Activated CD4-positive, alpha-beta memory T cell treated with anti-CD3 and anti-CD28 coated beads, Interleukin-2, amount 10 ng/mL, durations not matched to agents 7 days and 5 days (primary cell): Measurements from ENCODE around the gene PANK4. TPM values are rescaled to one million over a fixed set of nuclear protein-coding genes. Genes with fewer than 3 reads are reported as not detected.
"Not testable (repeated sequence)": the region's sequence is repeated elsewhere in the genome, so short reads cannot be mapped to it uniquely, and the experiment has no call there.

Experiments
- CTCF ChIA-PET: fragments of 350-600 bp; sonication (Branson Sonifier 250); formaldehyde crosslinking; loops from one replicate; lab custom pipeline; 2021; ENCODE audit warnings: antibody characterized with exemption, inconsistent platforms; lab: Charles Lee
- POLR2A ChIA-PET: fragments of 350-600 bp; sonication (Branson Sonifier 250); formaldehyde crosslinking; loops from one replicate; lab custom pipeline; 2021; ENCODE audit warnings: antibody characterized with exemption; lab: Charles Lee
- DNase-seq: peaks from one replicate; pipeline ENCODE4 v3.0.0-alpha.2; 2020
- H3K27ac Mint-ChIP-seq: one replicate; pipeline ENCODE4 v1.8.0; 2021; ENCODE audit warnings: mild to moderate bottlenecking, mixed read lengths
- H3K27me3 Mint-ChIP-seq: one replicate; pipeline ENCODE4 v1.8.0; 2021; ENCODE audit warnings: mixed read lengths
- H3K36me3 Mint-ChIP-seq: one replicate; pipeline ENCODE4 v1.8.0; 2021; ENCODE audit warnings: low read depth, mixed read lengths
- H3K4me1 Mint-ChIP-seq: one replicate; pipeline ENCODE4 v1.8.0; 2021; ENCODE audit warnings: mixed read lengths
- H3K4me3 Mint-ChIP-seq: one replicate; pipeline ENCODE4 v1.8.0; 2021; ENCODE audit warnings: mild to moderate bottlenecking, mixed read lengths
- H3K9me3 Mint-ChIP-seq: one replicate; pipeline ENCODE4 v1.8.0; 2021; ENCODE audit warnings: mixed read lengths
- total RNA-seq, 2 experiments: library from RNA; stranded (reverse); gene quantifications; one replicate each; pipeline ENCODE4 v1.2.3, GENCODE V29; 2021

Gene PANK4
- total RNA-seq, 2 experiments from 2014 or later, result 71.7 to 72.6 TPM

DNA sequence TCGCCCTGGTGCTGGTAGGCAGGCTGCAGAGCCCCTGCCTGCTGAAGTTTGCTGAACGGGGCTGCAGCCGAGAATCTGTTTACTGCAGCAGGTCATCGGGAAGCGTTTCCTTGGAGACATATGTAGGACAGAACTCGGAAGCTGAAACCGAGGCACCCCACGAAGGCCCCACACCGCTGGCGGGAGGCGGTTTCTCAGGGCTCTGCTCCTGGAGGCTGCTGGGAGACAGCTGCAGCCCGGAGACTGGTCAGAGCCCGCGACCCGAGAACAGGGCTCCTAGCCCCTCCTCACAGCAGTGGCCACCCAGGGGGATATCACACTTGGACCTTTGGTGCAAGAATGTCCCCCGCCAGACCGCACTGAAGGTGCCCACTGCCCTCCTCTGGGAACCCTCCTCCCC lies 63.0 kb downstream of the PANK4 start:
- DNase-seq, result no peak
- no peaks in the 10 kb centered on the region for H3K27me3 Mint-ChIP-seq
- CTCF ChIA-PET, result no interaction called here
- H3K36me3 Mint-ChIP-seq, result no peaks in the 10 kb centered on the region
- no peak overlapping the region for H3K27ac Mint-ChIP-seq
- no peaks in the 10 kb centered on the region for H3K4me1 Mint-ChIP-seq
- no peak overlapping the region for H3K4me3 Mint-ChIP-seq
- no peaks in the 10 kb centered on the region for H3K9me3 Mint-ChIP-seq
- POLR2A ChIA-PET, result no interaction called here

DNA sequence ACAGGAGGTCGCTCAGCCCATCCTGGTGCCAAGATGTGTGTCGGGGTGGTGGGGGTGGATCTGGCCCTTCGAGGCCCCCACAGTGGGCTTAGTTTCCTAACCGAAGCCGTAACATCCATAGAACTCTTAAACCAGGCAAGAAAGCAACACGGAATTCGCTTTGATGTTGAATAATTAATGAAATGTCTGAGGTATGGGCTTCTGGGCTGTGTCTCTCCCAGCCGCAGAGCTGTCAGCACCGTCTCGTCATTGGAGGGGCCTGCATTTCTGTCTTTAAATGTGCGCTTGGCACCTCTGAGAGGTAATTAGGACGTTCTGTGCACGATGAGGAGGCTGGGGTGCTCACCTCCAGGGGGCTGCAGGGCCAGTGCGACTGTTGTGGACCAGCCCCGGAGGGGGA lies 63.6 kb downstream of the PANK4 start:
- CTCF ChIA-PET, result no interaction called here
- H3K9me3 Mint-ChIP-seq, result no peaks in the 10 kb centered on the region
- DNase-seq, result no peak
- H3K27ac Mint-ChIP-seq, result no peak overlapping the region
- no peaks in the 10 kb centered on the region for H3K27me3 Mint-ChIP-seq
- POLR2A ChIA-PET, result no interaction called here
- no peaks in the 10 kb centered on the region for H3K36me3 Mint-ChIP-seq
- no peaks in the 10 kb centered on the region for H3K4me1 Mint-ChIP-seq
- H3K4me3 Mint-ChIP-seq, result no peak overlapping the region

DNA sequence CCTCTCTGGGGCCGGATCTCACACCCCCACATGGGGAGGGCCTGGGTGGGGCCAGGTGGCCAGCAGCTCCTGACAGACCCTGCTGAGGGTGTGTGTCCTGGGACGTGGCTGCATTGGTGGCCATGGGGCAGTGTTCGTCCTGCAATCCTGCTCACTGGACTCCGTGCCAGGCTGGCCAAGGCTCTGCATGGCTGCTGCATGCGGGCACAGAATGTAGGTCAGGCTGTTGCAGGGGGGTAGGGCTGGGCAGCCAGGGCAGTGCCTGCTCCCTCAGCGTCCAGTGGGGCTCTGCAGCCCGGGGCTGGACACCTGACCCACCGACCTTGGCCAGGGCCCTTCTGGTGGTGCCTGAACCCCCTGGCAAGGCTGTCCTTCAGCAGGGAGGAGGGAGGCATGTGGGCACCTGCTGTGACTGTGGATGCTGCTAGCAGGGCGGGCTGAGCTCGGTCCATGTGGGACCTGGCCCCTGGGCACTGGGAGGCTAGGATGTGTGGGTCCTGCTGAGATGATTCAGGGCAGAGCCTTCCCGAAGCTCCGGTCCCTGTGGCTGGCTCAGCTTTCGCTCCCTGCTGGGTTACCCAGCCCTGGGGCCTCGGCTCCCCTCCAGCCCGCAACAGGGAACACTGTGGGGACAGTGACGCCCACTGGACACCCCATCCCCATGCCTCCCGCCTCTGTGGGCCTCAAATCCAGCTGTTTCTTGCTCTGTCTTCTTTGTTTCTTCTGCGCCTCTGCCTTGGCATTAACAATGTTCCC lies 65.2 kb downstream of the PANK4 start:
- H3K27ac Mint-ChIP-seq, result no peak overlapping the region
- ChIA-PET CTCF (no interaction called here), POLR2A (no interaction called here)
- H3K4me3 Mint-ChIP-seq, result no peak overlapping the region
- no peaks in the 10 kb centered on the region for H3K4me1 Mint-ChIP-seq
- no peaks in the 10 kb centered on the region for H3K36me3 Mint-ChIP-seq
- H3K27me3 Mint-ChIP-seq, result no peaks in the 10 kb centered on the region
- H3K9me3 Mint-ChIP-seq, result no peaks in the 10 kb centered on the region
- no peak for DNase-seq

GRCh38 chr1:2460203-2460602 lies 66.2 kb downstream of the PANK4 start:
- H3K36me3 Mint-ChIP-seq, result no peaks in the 10 kb centered on the region
- no peaks in the 10 kb centered on the region for H3K4me1 Mint-ChIP-seq
- H3K4me3 Mint-ChIP-seq, result no peak overlapping the region
- no peaks in the 10 kb centered on the region for H3K9me3 Mint-ChIP-seq
- no peaks in the 10 kb centered on the region for H3K27me3 Mint-ChIP-seq
- POLR2A ChIA-PET, result no interaction called here
- no peak for DNase-seq
- CTCF ChIA-PET, result no interaction called here
- H3K27ac Mint-ChIP-seq, result no peak overlapping the region

DNA sequence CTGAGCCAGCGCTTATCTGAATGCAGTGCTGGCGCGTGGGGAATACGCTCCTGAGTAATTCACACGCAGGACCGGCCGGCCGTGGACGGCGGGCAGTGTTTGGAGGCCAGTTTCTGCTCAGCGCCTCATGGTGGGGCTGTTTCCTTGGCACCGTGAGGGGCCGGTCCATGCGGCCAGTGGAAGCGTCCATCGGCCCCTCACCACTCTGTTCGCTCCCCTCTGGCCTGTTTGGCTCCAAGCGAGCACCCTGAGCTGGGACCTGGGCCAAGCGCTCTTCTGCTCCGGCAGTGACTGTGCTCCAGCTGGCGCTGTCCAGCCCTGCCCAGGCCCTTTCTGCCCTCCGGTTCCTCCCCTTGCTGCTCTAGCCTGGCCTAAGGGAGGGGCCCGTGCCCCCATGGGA lies 66.6 kb downstream of the PANK4 start:
- Mint-ChIP-seq H3K36me3 (no peaks in the 10 kb centered on the region), H3K4me1 (no peaks in the 10 kb centered on the region), H3K27ac (no peak overlapping the region), H3K4me3 (no peak overlapping the region), H3K9me3 (no peaks in the 10 kb centered on the region), H3K27me3 (no peaks in the 10 kb centered on the region)
- DNase-seq, result no peak
- ChIA-PET CTCF (no interaction called here), POLR2A (no interaction called here)

- H3K9me3 Mint-ChIP-seq, H3K4me3 Mint-ChIP-seq, DNase-seq, H3K4me1 Mint-ChIP-seq, H3K27me3 Mint-ChIP-seq, H3K27ac Mint-ChIP-seq, H3K36me3 Mint-ChIP-seq, CTCF ChIA-PET, POLR2A ChIA-PET: not testable (repeated sequence)
These were observed 67.2 kb downstream of the PANK4 start for GRCh38 chr1:2459102-2459753.

- H3K9me3 Mint-ChIP-seq, result no peaks in the 10 kb centered on the region
These were observed 67.7 kb downstream of the PANK4 start for GRCh38 chr1:2458687-2459086.

More at GRCh38 chr1:2458687-2459086, 67.7 kb downstream of the PANK4 start:
- no peak overlapping the region for H3K4me3 Mint-ChIP-seq
- H3K36me3 Mint-ChIP-seq, result no peaks in the 10 kb centered on the region
- no peak for DNase-seq
- H3K27me3 Mint-ChIP-seq, result no peaks in the 10 kb centered on the region
- ChIA-PET CTCF (no interaction called here), POLR2A (no interaction called here)
- no peaks in the 10 kb centered on the region for H3K4me1 Mint-ChIP-seq
- no peak overlapping the region for H3K27ac Mint-ChIP-seq

Other genes starting within 250 kb of the PANK4 start
- gene MORN1, start 135.0 kb downstream of the PANK4 start, total RNA-seq, result 1 to 10 TPM; 6.2 to 6.3 TPM
- 100 to 1,000 TPM; 151 to 160 TPM for gene RER1, start 134.8 kb downstream of the PANK4 start, total RNA-seq
- 1 to 10 TPM; 6.8 to 9.5 TPM for gene PEX10, start 114.0 kb downstream of the PANK4 start, total RNA-seq
- gene PLCH2, start 50.3 kb downstream of the PANK4 start, total RNA-seq, result 10 to 100 TPM; 32.7 to 33.8 TPM
- gene HES5, start 3.7 kb upstream of the PANK4 start, total RNA-seq, result not detected
- gene TNFRSF14, start 29.8 kb upstream of the PANK4 start, total RNA-seq, result 100 to 1,000 TPM; 171 to 173 TPM
- gene PRXL2B, start 60.2 kb upstream of the PANK4 start, total RNA-seq, result 10 to 100 TPM; 17.0 to 22.2 TPM
- 1 to 10 TPM; 1.0 to 1.5 TPM for gene MMEL1, start 106.4 kb upstream of the PANK4 start, total RNA-seq